ENCODE measurements around the gene TTC17. TPM values are rescaled to one million over a fixed set of nuclear protein-coding genes. Genes with fewer than 3 reads are reported as not detected.

TTC17 gene
- total RNA-seq, 1 donor from 2014 or later: 79.8 TPM

DNA sequence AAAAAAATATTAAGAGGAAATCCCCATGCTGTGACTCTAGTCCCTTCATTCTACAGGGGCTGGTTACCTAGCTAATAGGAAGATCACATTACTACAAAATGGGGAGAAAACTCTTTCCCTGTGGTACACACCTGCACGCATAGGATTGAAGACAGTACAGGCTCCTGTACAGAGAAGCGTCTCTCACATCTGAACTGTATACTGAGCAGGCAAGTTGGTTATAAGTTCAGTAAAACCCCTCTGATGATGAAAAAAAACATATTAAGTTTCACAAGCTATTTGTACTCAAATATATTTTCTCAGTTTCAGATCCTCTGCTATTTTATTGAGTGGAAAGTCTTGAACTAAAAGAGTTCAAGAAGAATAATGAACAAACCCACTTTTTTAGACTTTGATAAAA is 164.9 kb downstream of the TTC17 start:
- Mint-ChIP-seq H3K27ac (ENCODE audit: unreplicated experiment) (no peak overlapping the region), H3K9me3 (ENCODE audit: unreplicated experiment) (peaks cover 9% of the 10 kb centered on the region), H3K4me3 (ENCODE audit: unreplicated experiment) (no peak overlapping the region), H3K4me1 (ENCODE audit: unreplicated experiment) (no peaks in the 10 kb centered on the region), H3K27me3 (ENCODE audit: unreplicated experiment) (peaks cover 7% of the 10 kb centered on the region), H3K36me3 (ENCODE audit: low read depth, unreplicated experiment) (no peaks in the 10 kb centered on the region)
- TF ChIP-seq, protein P1, sequence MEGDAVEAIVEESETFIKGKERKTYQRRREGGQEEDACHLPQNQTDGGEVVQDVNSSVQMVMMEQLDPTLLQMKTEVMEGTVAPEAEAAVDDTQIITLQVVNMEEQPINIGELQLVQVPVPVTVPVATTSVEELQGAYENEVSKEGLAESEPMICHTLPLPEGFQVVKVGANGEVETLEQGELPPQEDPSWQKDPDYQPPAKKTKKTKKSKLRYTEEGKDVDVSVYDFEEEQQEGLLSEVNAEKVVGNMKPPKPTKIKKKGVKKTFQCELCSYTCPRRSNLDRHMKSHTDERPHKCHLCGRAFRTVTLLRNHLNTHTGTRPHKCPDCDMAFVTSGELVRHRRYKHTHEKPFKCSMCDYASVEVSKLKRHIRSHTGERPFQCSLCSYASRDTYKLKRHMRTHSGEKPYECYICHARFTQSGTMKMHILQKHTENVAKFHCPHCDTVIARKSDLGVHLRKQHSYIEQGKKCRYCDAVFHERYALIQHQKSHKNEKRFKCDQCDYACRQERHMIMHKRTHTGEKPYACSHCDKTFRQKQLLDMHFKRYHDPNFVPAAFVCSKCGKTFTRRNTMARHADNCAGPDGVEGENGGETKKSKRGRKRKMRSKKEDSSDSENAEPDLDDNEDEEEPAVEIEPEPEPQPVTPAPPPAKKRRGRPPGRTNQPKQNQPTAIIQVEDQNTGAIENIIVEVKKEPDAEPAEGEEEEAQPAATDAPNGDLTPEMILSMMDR (IDR thresholded peaks at IDR 0.05; ENCODE audit: unreplicated experiment): no peak
- no peak for DNase-seq (ENCODE audit: low spot score)

- TF ChIP-seq, protein P1 (IDR thresholded peaks at IDR 0.05; ENCODE audit: unreplicated experiment): no peak
- Mint-ChIP-seq H3K4me3 (ENCODE audit: unreplicated experiment) (no peak overlapping the region), H3K4me1 (ENCODE audit: unreplicated experiment) (no peaks in the 10 kb centered on the region), H3K27ac (ENCODE audit: unreplicated experiment) (no peak overlapping the region), H3K9me3 (ENCODE audit: unreplicated experiment) (no peaks in the 10 kb centered on the region), H3K27me3 (ENCODE audit: unreplicated experiment) (no peaks in the 10 kb centered on the region), H3K36me3 (ENCODE audit: low read depth, unreplicated experiment) (no peaks in the 10 kb centered on the region)
- no peak for DNase-seq (ENCODE audit: low spot score)
Observed at GRCh38 chr11:43532041-43532440, 173.3 kb downstream of the TTC17 start.

- Mint-ChIP-seq H3K27me3 (ENCODE audit: unreplicated experiment) (peaks cover 6% of the 10 kb centered on the region), H3K27ac (ENCODE audit: unreplicated experiment) (no peak overlapping the region), H3K4me3 (ENCODE audit: unreplicated experiment) (no peak overlapping the region)
Observed at GRCh38 chr11:43537833-43538615, 179.3 kb downstream of the TTC17 start.

DNA sequence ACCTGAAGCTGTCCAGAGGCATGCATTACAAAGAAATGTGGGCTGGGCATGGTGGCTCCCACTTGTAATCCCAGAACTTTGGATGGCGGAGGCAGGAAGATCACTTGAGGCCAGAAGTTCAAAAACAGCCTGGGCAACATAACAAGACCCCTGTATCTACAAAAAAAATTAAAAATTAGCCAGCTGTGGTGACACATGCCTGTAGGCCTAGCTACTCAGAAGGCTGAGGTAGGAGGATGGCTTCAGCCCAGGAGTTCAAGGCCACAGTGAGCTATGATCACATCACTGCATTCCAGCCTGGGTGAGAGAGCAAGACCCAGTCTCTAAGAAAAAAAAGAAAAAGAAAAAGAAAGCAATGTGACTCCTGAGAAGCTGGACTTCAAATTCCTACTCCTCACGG is 183.3 kb downstream of the TTC17 start:
- H3K4me1 Mint-ChIP-seq (ENCODE audit: unreplicated experiment): peaks cover 2% of the 10 kb centered on the region

More at GRCh38 chr11:43537833-43538615, 179.3 kb downstream of the TTC17 start:
- no peaks in the 10 kb centered on the region for H3K36me3 Mint-ChIP-seq (ENCODE audit: low read depth, unreplicated experiment)
- no peaks in the 10 kb centered on the region for H3K9me3 Mint-ChIP-seq (ENCODE audit: unreplicated experiment)
- TF ChIP-seq, protein P1 (IDR thresholded peaks at IDR 0.05; ENCODE audit: unreplicated experiment): no peak
- peaks cover 2% of the 10 kb centered on the region for H3K4me1 Mint-ChIP-seq (ENCODE audit: unreplicated experiment)
- DNase-seq (ENCODE audit: low spot score): no peak

More for the DNA sequence above, 183.3 kb downstream of the TTC17 start:
- TF ChIP-seq, protein P1 (IDR thresholded peaks at IDR 0.05; ENCODE audit: unreplicated experiment): no peak
- Mint-ChIP-seq H3K27ac (ENCODE audit: unreplicated experiment) (no peak overlapping the region), H3K27me3 (ENCODE audit: unreplicated experiment) (peaks cover 6% of the 10 kb centered on the region), H3K9me3 (ENCODE audit: unreplicated experiment) (no peaks in the 10 kb centered on the region), H3K4me3 (ENCODE audit: unreplicated experiment) (no peak overlapping the region), H3K36me3 (ENCODE audit: low read depth, unreplicated experiment) (peaks cover 3% of the 10 kb centered on the region)
- DNase-seq (ENCODE audit: low spot score): no peak

Measured in endothelial cell (in vitro differentiated cells).